ENCODE results near the gene PRUNE2.

Gene PRUNE2

GRCh38 chr9:76564297-76564696 is 341.6 kb downstream of the PRUNE2 start:
- no peak for DNase-seq

GRCh38 chr9:76562511-76562911 is 343.4 kb downstream of the PRUNE2 start:
- DNase-seq = no peak

GRCh38 chr9:76561900-76562299 is 344.0 kb downstream of the PRUNE2 start:
- DNase-seq = no peak
